GM18867 (cell line): Measurements from ENCODE around the gene C10orf67.
A peak's percentile ranks its signal among the peaks of the same experiment; 100 is the strongest.
"Not testable (repeated sequence)": the region's sequence is repeated elsewhere in the genome, so short reads cannot be mapped to it uniquely, and the experiment has no call there.

ENCODE experiments used
- ATAC-seq: cut with Tn5 transposase; IDR thresholded peaks from one replicate; pipeline ENCODE4 v1.9.1; 2021; ENCODE audit warnings: mild to moderate bottlenecking, moderate library complexity; ENCODE audit not compliant: unreplicated experiment

Gene C10orf67

GRCh38 chr10:23362879-23363792 is 18.5 kb upstream of the C10orf67 start:
- peak; percentile 50 for ATAC-seq

- ATAC-seq = peak; percentile 52
These were observed 17.7 kb upstream of the C10orf67 start for GRCh38 chr10:23362069-23362830.

- no peak for ATAC-seq
These were observed 17.1 kb upstream of the C10orf67 start for GRCh38 chr10:23361665-23362064.

- ATAC-seq = no peak
These were observed 15.2 kb upstream of the C10orf67 start for GRCh38 chr10:23359692-23360380.

- no peak for ATAC-seq
These were observed 13.8 kb upstream of the C10orf67 start for GRCh38 chr10:23358357-23358756.

- ATAC-seq = no peak
These were observed 10.2 kb upstream of the C10orf67 start for GRCh38 chr10:23354630-23355279.

GRCh38 chr10:23351926-23352519 is 7.4 kb upstream of the C10orf67 start:
- no peak for ATAC-seq

GRCh38 chr10:23350706-23351105 is 6.1 kb upstream of the C10orf67 start:
- not testable (repeated sequence) for ATAC-seq

- ATAC-seq = no peak
These were observed 1.3 kb upstream of the C10orf67 start for GRCh38 chr10:23345861-23346260.

- no peak for ATAC-seq
These were observed 881 bp downstream of the C10orf67 start for GRCh38 chr10:23343591-23344240.

- ATAC-seq = no peak
These were observed 2.2 kb downstream of the C10orf67 start for GRCh38 chr10:23342213-23342884.

- no peak for ATAC-seq
These were observed 3.6 kb downstream of the C10orf67 start for GRCh38 chr10:23341004-23341403.

- no peak for ATAC-seq
These were observed 4.2 kb downstream of the C10orf67 start for GRCh38 chr10:23340354-23340753.

GRCh38 chr10:23338886-23339285 is 5.7 kb downstream of the C10orf67 start:
- no peak for ATAC-seq

- ATAC-seq = no peak
These were observed 6.3 kb downstream of the C10orf67 start for GRCh38 chr10:23338155-23338828.

GRCh38 chr10:23337616-23338015 is 7.0 kb downstream of the C10orf67 start:
- peak; percentile 41 for ATAC-seq

- no peak for ATAC-seq
These were observed 12.9 kb downstream of the C10orf67 start for GRCh38 chr10:23331567-23332301.

GRCh38 chr10:23330948-23331347 is 13.6 kb downstream of the C10orf67 start:
- no peak for ATAC-seq
